Measurements from ENCODE around the gene SPACA7.

Gene SPACA7

DNA sequence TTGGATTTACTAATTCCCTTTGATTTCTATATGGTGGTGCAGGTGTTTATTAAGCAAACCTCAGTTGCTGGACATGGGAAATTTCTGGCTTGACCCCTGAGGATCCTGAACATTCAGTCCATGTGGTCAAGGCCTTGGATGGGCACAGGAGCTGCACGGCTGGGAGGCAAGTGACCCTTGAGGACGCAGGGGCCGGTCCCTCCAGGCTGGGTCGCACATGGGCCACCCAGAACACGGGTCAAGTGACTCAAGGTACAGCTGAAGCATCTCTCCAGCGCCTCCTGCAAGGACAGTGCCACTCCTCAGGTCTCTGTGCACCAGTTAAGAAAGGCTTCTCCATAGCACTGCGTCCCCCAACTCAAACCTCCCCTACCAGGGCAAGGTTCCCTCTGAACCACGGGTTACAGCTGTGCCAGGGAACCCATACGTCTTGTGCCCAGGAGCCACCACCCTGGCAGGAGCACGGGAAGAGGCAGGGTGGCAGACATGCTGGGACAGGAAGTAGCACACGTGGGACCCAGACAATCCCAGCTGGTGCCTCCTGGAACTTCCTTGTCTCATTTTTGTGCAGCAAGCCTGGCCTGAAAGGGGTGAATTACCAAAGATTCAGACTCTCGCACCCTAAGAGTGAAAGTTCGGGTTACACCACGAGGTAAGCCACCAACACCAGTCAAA is 93.1 kb downstream of the SPACA7 start:
- DNase-seq, result no peak

DNA sequence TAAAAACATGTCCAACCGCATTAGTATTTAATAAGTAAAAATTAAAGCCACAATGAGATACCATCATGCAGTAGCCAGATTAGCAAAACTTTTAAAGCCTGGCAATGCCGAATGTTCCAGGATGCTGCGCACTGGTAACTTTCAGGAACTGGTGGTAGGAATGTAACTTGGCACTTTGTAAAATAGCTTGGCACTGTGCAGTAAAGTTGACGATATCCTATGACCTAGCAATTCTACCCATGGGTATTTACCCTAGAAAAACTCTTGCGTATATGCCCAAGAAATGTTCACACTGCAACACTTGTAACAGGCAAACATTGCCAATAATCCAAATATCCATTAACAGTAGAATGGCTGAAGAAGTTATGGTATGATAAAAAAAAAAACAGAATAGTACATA is 97.7 kb downstream of the SPACA7 start:
- no peak for DNase-seq

DNA sequence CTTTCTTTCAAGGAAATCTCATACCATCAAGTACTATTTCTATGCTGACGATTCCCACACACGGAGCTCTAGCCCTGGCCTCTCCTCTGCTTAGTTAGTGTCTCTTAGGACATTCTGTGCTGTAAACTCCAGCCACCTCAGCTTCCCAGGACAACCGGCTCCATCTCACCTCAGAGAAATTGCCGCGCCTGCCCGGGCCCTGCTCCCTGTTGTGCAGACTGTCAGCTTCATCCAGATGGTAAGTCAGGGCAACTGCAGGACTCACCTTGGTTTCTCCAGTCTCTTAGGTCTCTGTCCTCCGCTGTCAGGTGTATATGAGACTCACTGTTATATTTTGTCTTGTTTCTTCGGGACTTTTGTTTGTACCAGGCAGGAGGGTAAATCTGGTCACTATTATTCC is 98.7 kb downstream of the SPACA7 start:
- DNase-seq, result no peak

DNA sequence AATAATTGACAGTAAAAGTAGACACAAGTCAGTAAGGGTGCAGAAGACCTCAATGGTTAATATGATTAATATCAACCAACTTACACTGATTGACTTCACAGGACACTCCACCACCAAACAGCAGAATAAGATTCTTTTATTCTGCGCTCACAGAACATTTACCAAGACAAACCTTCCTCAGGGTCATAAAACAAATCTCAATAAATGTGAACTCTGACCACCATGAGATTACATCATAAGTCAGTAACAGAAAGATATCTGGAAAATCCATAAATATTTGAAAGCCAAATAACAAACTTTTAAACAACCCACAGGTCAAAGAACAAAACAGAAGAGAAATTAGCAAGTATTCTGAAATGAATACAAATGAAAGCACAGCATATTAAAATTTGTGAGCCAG is 99.7 kb downstream of the SPACA7 start:
- DNase-seq, result no peak

DNA sequence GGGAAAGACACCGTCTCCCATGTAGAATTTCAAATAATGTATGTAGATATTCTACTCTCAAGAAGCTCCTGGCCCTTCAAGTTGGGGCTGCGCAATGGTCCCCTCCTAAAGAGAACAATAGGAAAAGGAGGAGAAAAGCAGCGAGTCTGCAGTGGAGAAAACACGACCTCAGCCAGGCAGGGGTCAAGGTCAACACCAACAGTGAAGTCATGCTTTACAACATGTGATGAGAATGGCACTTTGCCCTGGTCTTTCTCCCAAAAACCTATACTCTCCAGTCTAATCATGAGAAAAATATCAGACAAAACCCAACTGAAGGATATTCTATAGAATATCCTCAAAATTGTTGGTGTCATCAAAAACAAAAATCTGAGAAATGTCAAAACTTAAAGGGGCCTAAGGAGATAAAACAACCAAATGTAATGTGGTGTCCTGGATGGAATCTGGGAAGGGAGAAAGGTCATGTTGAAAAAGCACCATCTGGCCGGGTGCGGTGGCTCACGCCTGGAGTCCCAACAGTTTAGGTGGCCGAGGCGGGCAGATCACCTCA is 101.0 kb downstream of the SPACA7 start:
- no peak for DNase-seq

DNA sequence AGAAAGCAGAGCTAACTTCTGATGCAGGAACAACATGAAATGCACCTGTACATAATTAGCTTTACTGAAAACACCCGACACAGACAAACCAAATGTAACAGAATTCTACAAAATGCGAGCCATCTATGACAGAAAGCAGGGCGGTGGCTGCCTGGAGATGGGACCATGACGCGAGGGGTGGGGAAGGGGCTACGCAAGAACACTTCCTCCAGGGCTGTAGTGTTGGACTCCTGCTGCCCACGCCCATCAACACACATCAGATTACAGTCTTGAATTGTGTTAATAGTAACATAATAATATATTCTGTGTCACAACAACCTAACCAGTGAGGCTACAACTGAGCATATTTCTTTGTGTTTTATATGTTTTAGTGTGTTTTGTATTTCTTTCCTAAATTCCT is 103.2 kb downstream of the SPACA7 start:
- DNase-seq, result no peak

DNA sequence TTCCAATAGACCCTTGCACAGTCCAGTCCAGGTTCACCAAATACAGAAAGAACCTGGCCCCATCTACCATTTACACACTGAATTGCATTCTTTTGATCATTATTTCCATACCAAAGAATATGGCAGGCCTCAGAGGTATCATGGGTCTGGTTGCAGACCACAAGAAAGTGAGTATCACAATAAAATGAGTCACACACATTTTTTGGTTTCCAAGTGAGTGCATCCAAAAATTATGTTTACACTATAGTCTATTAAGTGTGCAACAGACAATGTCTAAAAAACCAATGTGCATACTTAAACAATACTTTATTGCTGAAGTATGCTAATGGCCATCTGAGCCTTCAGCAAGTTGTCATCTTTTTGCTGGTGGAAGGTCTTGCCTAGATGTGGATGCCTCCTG is 105.3 kb downstream of the SPACA7 start:
- DNase-seq, result no peak

DNA sequence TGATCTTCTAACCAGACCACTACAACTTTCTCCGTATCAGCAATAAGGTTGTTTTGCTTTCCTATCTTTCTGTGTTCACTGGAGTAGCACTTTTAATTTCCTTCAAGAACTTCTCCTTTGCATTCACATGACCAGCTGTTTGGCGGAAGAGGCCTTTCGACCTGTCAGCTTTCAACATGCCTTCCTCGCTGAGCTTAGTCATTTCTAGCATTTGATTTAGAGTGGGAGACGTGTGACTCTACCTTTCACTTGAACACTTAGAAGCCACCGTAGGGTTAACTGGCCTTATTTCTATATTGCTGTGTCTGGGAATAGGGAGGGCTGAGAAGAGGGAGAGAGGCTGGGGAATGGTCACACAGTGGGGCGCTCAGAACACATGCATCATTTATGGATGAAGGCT is 107.1 kb downstream of the SPACA7 start:
- no peak for DNase-seq

Measured in activated naive CD4-positive, alpha-beta T cell (primary cell).